Endothelial cell of umbilical vein (primary cell): ENCODE results near the gene CPT2. TPM values are rescaled to one million over a fixed set of nuclear protein-coding genes. Genes with fewer than 3 reads are reported as not detected.

Experiments
- Bru-seq: library from RNA; stranded (reverse); fragments of 400-500 nt; gene quantifications from one replicate; lab custom pipeline; 2021; lab: Mats Ljungman, UMichigan
- BruChase-seq, 2 experiments: library from RNA; stranded (reverse); fragments of 400-500 nt; gene quantifications; one replicate each; lab custom pipeline; 2021; lab: Mats Ljungman, UMichigan
- BruUV-seq: library from RNA; stranded (reverse); fragments of 400-500 nt; replicated peaks from 2 replicates; lab custom pipeline; 2021; lab: Mats Ljungman, UMichigan
- CTCF ChIA-PET: fragments of 300-600, 350-600 bp; sonication (Branson Sonifier 250); formaldehyde crosslinking; loops from one replicate; lab custom pipeline; 2021; ENCODE audit warnings: antibody characterized with exemption, inconsistent platforms; lab: Charles Lee
- POLR2A ChIA-PET: fragments of 300-600, 350-600 bp; sonication (Branson Sonifier 250); formaldehyde crosslinking; loops from one replicate; lab custom pipeline; 2021; ENCODE audit warnings: antibody characterized with exemption, inconsistent platforms; lab: Charles Lee
- DNase-seq: peaks from one replicate; pipeline ENCODE4 v3.0.0-alpha.2; 2011; ENCODE audit warnings: low read depth, low spot score
- FAIRE-seq: peaks from 2 replicates; lab custom pipeline; 2011; peaks lifted over from hg19 to GRCh38; lab: Jason Lieb, UNC
- H2AFZ ChIP-seq: 2 replicates; pipeline ENCODE4 v1.6.0; 2012; ENCODE audit warnings: low read depth, low read length, control low read depth, inconsistent platforms
- H3K27ac ChIP-seq: 2 replicates; pipeline ENCODE4 v1.5.1; 2011; ENCODE audit warnings: low read depth, mild to moderate bottlenecking, control low read depth, low read length, moderate library complexity; ENCODE audit not compliant: insufficient read depth
- H3K27me3 ChIP-seq, 2 experiments: 2 replicates each; pipeline versions ENCODE4 v1.6.0 to v1.6.1; 2011; ENCODE audit warnings: low read length in 2 of 2, mixed read lengths in 1 of 2; ENCODE audit not compliant: control insufficient read depth in 2 of 2, insufficient read depth in 2 of 2
- H3K36me3 ChIP-seq, 2 experiments: 2 replicates in 1 of 2; 3 replicates in 1 of 2; pipeline ENCODE4 v1.5.1; 2011; ENCODE audit warnings: low read length in 2 of 2, mild to moderate bottlenecking in 1 of 2, moderate library complexity in 1 of 2; ENCODE audit not compliant: control insufficient read depth in 2 of 2, insufficient read depth in 2 of 2; ENCODE audit errors: extremely low read depth in 1 of 2
- H3K4me1 ChIP-seq: 3 replicates; pipeline ENCODE4 v1.5.1; 2011; ENCODE audit warnings: mild to moderate bottlenecking, low read length; ENCODE audit not compliant: control insufficient read depth, insufficient read depth; ENCODE audit errors: extremely low read depth
- H3K4me2 ChIP-seq: 2 replicates; pipeline ENCODE4 v1.6.1; 2011; ENCODE audit warnings: low read length, control low read depth, mixed read lengths; ENCODE audit not compliant: insufficient read depth
- H3K4me3 ChIP-seq, 3 experiments: fragments of 200-600 bp in 1 of 3; sonication (generic), shearing (Covaris generic) in 1 of 3; replicated peaks in 1 of 3; 2 replicates each; pipeline ENCODE4 v1.5.1; 2011 to 2016; ENCODE audit warnings: control low read depth in 3 of 3, low read length in 3 of 3, mild to moderate bottlenecking in 2 of 3, inconsistent platforms in 1 of 3, low read depth in 1 of 3, moderate library complexity in 1 of 3; ENCODE audit not compliant: insufficient read depth in 1 of 3
- H3K79me2 ChIP-seq: 2 replicates; pipeline ENCODE4 v1.6.0; 2012; ENCODE audit warnings: low read length, inconsistent platforms; ENCODE audit not compliant: control insufficient read depth, insufficient read depth
- H3K9ac ChIP-seq: replicated peaks from 2 replicates; pipeline ENCODE3; 2011; ENCODE audit warnings: low read length, control low read depth; ENCODE audit not compliant: insufficient read depth; ENCODE audit errors: extremely low read depth
- H3K9me1 ChIP-seq: replicated peaks from 3 replicates; pipeline ENCODE4 v1.6.0; 2011; ENCODE audit warnings: mild to moderate bottlenecking, low read length; ENCODE audit not compliant: control insufficient read depth, insufficient read depth; ENCODE audit errors: extremely low read depth
- H3K9me3 ChIP-seq: replicated peaks from 2 replicates; pipeline ENCODE4 v1.5.1; 2012; ENCODE audit warnings: low read length, inconsistent platforms; ENCODE audit not compliant: control insufficient read depth, insufficient read depth
- H4K20me1 ChIP-seq: replicated peaks from 2 replicates; pipeline ENCODE3; 2011; ENCODE audit warnings: mild to moderate bottlenecking, low read length; ENCODE audit not compliant: control insufficient read depth, insufficient read depth; ENCODE audit errors: extremely low read depth
- EZH2 ChIP-seq: IDR thresholded peaks from 2 replicates; pipeline ENCODE4 v1.6.1; 2012; ENCODE audit warnings: borderline replicate concordance, low read depth, mild to moderate bottlenecking, moderate library complexity, low read length, inconsistent platforms; ENCODE audit not compliant: severe bottlenecking
- FOS ChIP-seq: IDR thresholded peaks from 2 replicates; pipeline ENCODE4 v1.6.1; 2011; ENCODE audit warnings: mild to moderate bottlenecking, low read length, moderate library complexity, borderline replicate concordance; ENCODE audit not compliant: insufficient read depth
- GATA2 ChIP-seq: IDR thresholded peaks from 2 replicates; pipeline ENCODE4 v1.7.0; 2011; ENCODE audit warnings: low read depth, mild to moderate bottlenecking, moderate library complexity, mixed read lengths, low read length; ENCODE audit not compliant: insufficient read length, insufficient read depth
- MYC ChIP-seq: IDR thresholded peaks from one replicate; pipeline ENCODE4 v1.6.1; 2011; ENCODE audit warnings: mild to moderate bottlenecking, low read depth, low read length
- POLR2A ChIP-seq: IDR thresholded peaks from 2 replicates; pipeline ENCODE4 v1.6.1; 2012; ENCODE audit warnings: low read depth, mild to moderate bottlenecking, control low read depth, low read length
- POLR2AphosphoS5 ChIP-seq: IDR thresholded peaks from 2 replicates; pipeline ENCODE4 v1.6.1; 2012; ENCODE audit warnings: low read depth, mild to moderate bottlenecking, control low read depth, low read length, moderate library complexity; ENCODE audit not compliant: insufficient read depth
- dilution Hi-C: fragments of 300-500 bp; cut with MboI; formaldehyde crosslinking; loops from one replicate; pipeline ENCODE4 v1.15.0; 2019; ENCODE audit warnings: low sequenced_read_pairs; ENCODE audit not compliant: extremely low pct_ligation_motif_present
- intact Hi-C: fragments of 100-400 bp; cut with micrococcal nuclease; formaldehyde crosslinking; loops from one replicate; pipeline ENCODE4 v1.10.0; 2022
- long read RNA-seq: library from polyadenylated mRNA; stranded (forward); transcript quantifications from one replicate; pipeline ENCODE4 v2.0.0, GENCODE V29; 2021
- polyA minus RNA-seq, 3 experiments: library from RNA; depleted of rRNA, polyadenylated mRNA; stranded (reverse); fragments of >200 nt; gene quantifications; 1 replicate in 1 of 3; 2 replicates in 2 of 3; pipeline ENCODE4 v1.2.3, GENCODE V29; 2011
- polyA plus RNA-seq, 4 experiments: library from polyadenylated mRNA; depleted of rRNA in 3 of 4; stranded (reverse) in 3 of 4; unstranded in 1 of 4; fragments of >200 nt; gene quantifications; 2 replicates each; pipeline versions ENCODE4 v1.2.1 to v1.2.3, GENCODE V29; 2011 to 2012; ENCODE audit warnings: missing spikeins in 1 of 4
- total RNA-seq: library from RNA; stranded (reverse); gene quantifications from 2 replicates; pipeline ENCODE4 v1.2.3, GENCODE V29; 2021
- TF ChIP-seq, protein P1 (sequence below): IDR thresholded peaks from 2 replicates; pipeline ENCODE4 v1.6.1; 2011; ENCODE audit not compliant: insufficient read depth, insufficient read length
- TF ChIP-seq, protein P2 (sequence below), 2 donors: IDR thresholded peaks; 1 replicate in 1 of 2; 2 replicates in 1 of 2; pipeline ENCODE4 v1.5.1; 2011; ENCODE audit warnings: low read length in 2 of 2, mild to moderate bottlenecking in 2 of 2, moderate library complexity in 2 of 2, control low read depth in 1 of 2, inconsistent platforms in 1 of 2, low read depth in 1 of 2; ENCODE audit not compliant: insufficient read depth in 1 of 2; ENCODE audit errors: extremely low read depth in 1 of 2

Gene CPT2
- 10.4 and 11.6 TPM in 2 replicates for total RNA-seq
- polyA plus RNA-seq: 10.6 and 11.5 TPM in 2 replicates
- 9.4 and 9.8 TPM in 2 replicates for polyA plus RNA-seq (2011; cell fraction: cytosol; rRNA removed)
- polyA plus RNA-seq (2011; cell fraction: nucleus; rRNA removed): 6.6 and 6.9 TPM in 2 replicates
- polyA plus RNA-seq (2012): 6.2 and 9.3 TPM in 2 replicates
- 10.1 and 10.8 TPM in 2 replicates for polyA minus RNA-seq
- polyA minus RNA-seq (2011; cell fraction: cytosol; rRNA and poly(A)+ RNA removed): 12.0 TPM
- polyA minus RNA-seq (2011; cell fraction: nucleus; rRNA and poly(A)+ RNA removed): 3.9 and 6.4 TPM in 2 replicates
- Bru-seq, nascent RNA: percentile 59 among the genes with signal in this experiment
- BruChase-seq, experiment 1, labeled RNA remaining after a 6-hour chase: percentile 44 among the genes with signal in this experiment
- BruChase-seq, experiment 2, labeled RNA remaining after a 2-hour chase: percentile 51 among the genes with signal in this experiment
- long read RNA-seq, transcript CPT2-201 (5 exons, 3,094 nt): major isoform, 21 of 25 reads
- long read RNA-seq, partial matches to known transcripts: 1 of 25 reads
- long read RNA-seq, other reads (novel, unspliced or antisense): 2 of 25 reads

GRCh38 chr1:53196485-53197290, at the start of gene CPT2:
CPT2 (plus strand) TSS chr1:53196824; CDS start chr1:53196944, 120 bp downstream.
- H3K4me2 ChIP-seq: peak within 1 kb of the TSS; percentile 60
- dilution Hi-C loops (no loop called here), intact Hi-C loops (loop anchor here (1.0 to 10.0 kb wide), 3 partner anchors 24 to 792 kb away; partner anchors contain the start of genes CZIB, ORC1 and PRPF38A)
- peaks cover 7% of the 10 kb centered on the region for H3K79me2 ChIP-seq
- ChIA-PET POLR2A (no interaction called here), CTCF (interaction anchor here (0.9 to 7.4 kb wide), 3 partner anchors 11 to 495 kb away, joined by 5 to 46 read pairs (median 11); no protein-coding TSS in a partner anchor)
- H3K9ac ChIP-seq: peak within 1 kb of the TSS; percentile 96
- FAIRE-seq (peak; percentile 82), DNase-seq (peak; percentile 79)
- peak within 1 kb of the TSS; percentile 74 for H3K27ac ChIP-seq
- peak within 1 kb of the TSS; percentile 63 to 92 (median 77) for H3K4me3 ChIP-seq
- H3K36me3 ChIP-seq: no peaks in the 10 kb centered on the region
- BruUV-seq: TSS peak; percentile 61
- peak; percentile 93 for TF ChIP-seq POLR2A
- TF ChIP-seq, protein P1, sequence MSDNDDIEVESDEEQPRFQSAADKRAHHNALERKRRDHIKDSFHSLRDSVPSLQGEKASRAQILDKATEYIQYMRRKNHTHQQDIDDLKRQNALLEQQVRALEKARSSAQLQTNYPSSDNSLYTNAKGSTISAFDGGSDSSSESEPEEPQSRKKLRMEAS: no peak
- TF ChIP-seq FOS: no peak
- TF ChIP-seq MYC: no peak
- TF ChIP-seq, protein P2, sequence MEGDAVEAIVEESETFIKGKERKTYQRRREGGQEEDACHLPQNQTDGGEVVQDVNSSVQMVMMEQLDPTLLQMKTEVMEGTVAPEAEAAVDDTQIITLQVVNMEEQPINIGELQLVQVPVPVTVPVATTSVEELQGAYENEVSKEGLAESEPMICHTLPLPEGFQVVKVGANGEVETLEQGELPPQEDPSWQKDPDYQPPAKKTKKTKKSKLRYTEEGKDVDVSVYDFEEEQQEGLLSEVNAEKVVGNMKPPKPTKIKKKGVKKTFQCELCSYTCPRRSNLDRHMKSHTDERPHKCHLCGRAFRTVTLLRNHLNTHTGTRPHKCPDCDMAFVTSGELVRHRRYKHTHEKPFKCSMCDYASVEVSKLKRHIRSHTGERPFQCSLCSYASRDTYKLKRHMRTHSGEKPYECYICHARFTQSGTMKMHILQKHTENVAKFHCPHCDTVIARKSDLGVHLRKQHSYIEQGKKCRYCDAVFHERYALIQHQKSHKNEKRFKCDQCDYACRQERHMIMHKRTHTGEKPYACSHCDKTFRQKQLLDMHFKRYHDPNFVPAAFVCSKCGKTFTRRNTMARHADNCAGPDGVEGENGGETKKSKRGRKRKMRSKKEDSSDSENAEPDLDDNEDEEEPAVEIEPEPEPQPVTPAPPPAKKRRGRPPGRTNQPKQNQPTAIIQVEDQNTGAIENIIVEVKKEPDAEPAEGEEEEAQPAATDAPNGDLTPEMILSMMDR (IDR thresholded peaks at IDR 0.05; ENCODE audit: extremely low read depth in 1 of 2, insufficient read depth in 1 of 2, low read depth in 1 of 2, low read length in 2 of 2): peak in 1 of 2 donors; percentile 3
- TF ChIP-seq EZH2: no peak
- no peak for TF ChIP-seq GATA2
- peak; percentile 97 for TF ChIP-seq POLR2AphosphoS5
- no peaks in the 10 kb centered on the region for H3K9me1 ChIP-seq
- peaks cover 13% of the 10 kb centered on the region for H3K4me1 ChIP-seq
- no peaks in the 10 kb centered on the region for H4K20me1 ChIP-seq
- no peaks in the 10 kb centered on the region for H3K9me3 ChIP-seq
- peak within 1 kb of the TSS; percentile 81 for H2AFZ ChIP-seq
- no peaks in the 10 kb centered on the region for H3K27me3 ChIP-seq
